VCaP (cell line): ENCODE data around the gene STRA8.

Source experiments
- H3K27ac ChIP-seq: fragments of 450-650 bp; 2 replicates; pipeline ENCODE4 v1.5.1; 2017
- CTCF ChIP-seq: fragments of 450-650 bp; conservative IDR thresholded peaks from 2 replicates; pipeline ENCODE4 v1.5.1; 2017; ENCODE audit warnings: mild to moderate bottlenecking, moderate library complexity

Gene STRA8

GRCh38 chr7:135189961-135190360 is 43.7 kb upstream of the STRA8 start:
- no peak for TF ChIP-seq CTCF
- no peak overlapping the region for H3K27ac ChIP-seq

- no peak for TF ChIP-seq CTCF
- H3K27ac ChIP-seq, result no peak overlapping the region
Observed at GRCh38 chr7:135190703-135191102, 42.9 kb upstream of the STRA8 start.

GRCh38 chr7:135192914-135193536 is 40.6 kb upstream of the STRA8 start:
- no peak overlapping the region for H3K27ac ChIP-seq
- no peak for TF ChIP-seq CTCF

GRCh38 chr7:135193615-135194081 is 40.0 kb upstream of the STRA8 start:
- no peak for TF ChIP-seq CTCF
- no peak overlapping the region for H3K27ac ChIP-seq

GRCh38 chr7:135194494-135195095 is 39.0 kb upstream of the STRA8 start:
- H3K27ac ChIP-seq, result no peak overlapping the region
- no peak for TF ChIP-seq CTCF

GRCh38 chr7:135195156-135195555 is 38.5 kb upstream of the STRA8 start:
- no peak for TF ChIP-seq CTCF
- H3K27ac ChIP-seq, result no peak overlapping the region

- no peak for TF ChIP-seq CTCF
- no peak overlapping the region for H3K27ac ChIP-seq
Observed at GRCh38 chr7:135195968-135196629, 37.5 kb upstream of the STRA8 start.
